ENCODE data around the gene HEY2. TPM values are rescaled to one million over a fixed set of nuclear protein-coding genes. Genes with fewer than 3 reads are reported as not detected.

Gene HEY2
- total and polyA plus RNA-seq, 4 donors, result 1.0 to 2.0 (median 1.4) TPM

DNA sequence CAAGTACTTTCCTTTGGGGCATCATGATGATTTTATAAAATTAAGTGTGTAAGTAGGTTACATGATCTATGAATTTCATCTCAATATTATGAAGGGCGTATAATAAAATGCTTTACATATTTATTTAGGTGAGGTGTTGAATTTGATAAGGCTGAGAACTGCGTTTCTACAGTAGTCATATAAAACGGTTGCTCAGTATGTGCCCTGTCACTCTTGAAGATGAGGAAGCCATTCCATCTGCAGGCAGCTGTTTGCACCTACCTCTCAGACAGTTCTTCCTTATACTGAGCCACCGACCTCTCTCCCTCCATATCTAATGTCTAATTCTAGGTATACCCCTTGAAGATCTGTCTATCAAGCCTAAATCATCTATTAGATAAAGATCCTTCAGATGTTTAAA is 57.4 kb downstream of the HEY2 start:
- H3K36me3 ChIP-seq (ENCODE audit: control insufficient read depth in 4 of 4, insufficient read depth in 3 of 4, low read depth in 1 of 4, low read length in 3 of 4), result peaks cover 0 to 2% (median 0%) of the 10 kb centered on the region in 4 donors
- no peak overlapping the region for H3K9ac ChIP-seq (ENCODE audit: low read depth in 1 of 2, low read length in 2 of 2)
- no peaks in the 10 kb centered on the region for H3K27me3 ChIP-seq (ENCODE audit: control insufficient read depth in 4 of 4, insufficient read depth in 4 of 4, low read length in 3 of 4)
- TF ChIP-seq EGR1 (IDR thresholded peaks at IDR 0.05; ENCODE audit: low read depth in 2 of 2) (no peak), FOXA2 (IDR thresholded peaks at IDR 0.05) (no peak)
- H3K4me3 ChIP-seq (ENCODE audit: low read depth in 1 of 3, low read length in 3 of 3), result no peak overlapping the region
- 83% methylated on average over 4 of the region's 4 CpGs for WGBS
- no peaks in the 10 kb centered on the region for H3K9me3 ChIP-seq (ENCODE audit: control insufficient read depth in 4 of 4, low read length in 3 of 4)
- no peak for DNase-seq (ENCODE audit: low spot score)
- H3K4me1 ChIP-seq (ENCODE audit: control insufficient read depth in 4 of 4, insufficient read depth in 4 of 4, low read length in 3 of 4), result peaks cover 0 to 3% (median 2%) of the 10 kb centered on the region in 4 donors
- H3K27ac ChIP-seq (ENCODE audit: low read depth in 1 of 2, low read length in 2 of 2), result no peak overlapping the region

DNA sequence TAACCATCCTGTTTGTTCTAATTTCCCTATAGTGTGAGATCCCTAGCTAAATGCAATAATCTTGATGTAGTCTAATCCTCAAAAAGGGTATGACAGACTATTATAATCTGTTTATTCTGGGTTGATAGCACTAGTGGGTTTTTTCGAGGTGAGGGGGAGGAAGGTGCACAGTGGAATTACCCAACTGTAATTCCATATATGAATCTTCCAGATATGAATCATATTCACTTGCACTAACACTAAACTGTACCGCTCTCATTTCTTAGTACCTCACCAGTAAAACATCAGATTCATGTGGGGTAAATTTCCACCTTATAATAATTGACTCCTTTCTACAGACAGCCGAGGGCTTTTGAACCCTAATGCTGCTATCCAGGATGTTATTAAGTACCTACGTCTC is 57.9 kb downstream of the HEY2 start:
- H3K27ac ChIP-seq (ENCODE audit: low read depth in 1 of 2, low read length in 2 of 2), result no peak overlapping the region
- no peak overlapping the region for H3K9ac ChIP-seq (ENCODE audit: low read depth in 1 of 2, low read length in 2 of 2)
- no peaks in the 10 kb centered on the region for H3K9me3 ChIP-seq (ENCODE audit: control insufficient read depth in 4 of 4, low read length in 3 of 4)
- DNase-seq (ENCODE audit: low spot score), result no peak
- WGBS, result 87% methylated on average over 4 of the region's 4 CpGs
- peaks cover 0 to 2% (median 0%) of the 10 kb centered on the region in 4 donors for H3K36me3 ChIP-seq (ENCODE audit: control insufficient read depth in 4 of 4, insufficient read depth in 3 of 4, low read depth in 1 of 4, low read length in 3 of 4)
- H3K27me3 ChIP-seq (ENCODE audit: control insufficient read depth in 4 of 4, insufficient read depth in 4 of 4, low read length in 3 of 4), result no peaks in the 10 kb centered on the region
- H3K4me3 ChIP-seq (ENCODE audit: low read depth in 1 of 3, low read length in 3 of 3), result no peak overlapping the region
- H3K4me1 ChIP-seq (ENCODE audit: control insufficient read depth in 4 of 4, insufficient read depth in 4 of 4, low read length in 3 of 4), result peaks cover 0 to 3% (median 2%) of the 10 kb centered on the region in 4 donors
- TF ChIP-seq GABPA (IDR thresholded peaks at IDR 0.05 in 1 of 2, conservative IDR thresholded peaks at IDR 0.05 in 1 of 2) (no peak), TAF1 (conservative IDR thresholded peaks at IDR 0.05) (no peak), NR2F2 (IDR thresholded peaks at IDR 0.05) (no peak), EGR1 (IDR thresholded peaks at IDR 0.05; ENCODE audit: low read depth in 2 of 2) (no peak), RAD21 (IDR thresholded peaks at IDR 0.05) (no peak), FOXA1 (IDR thresholded peaks at IDR 0.05) (no peak), HNF4A (conservative IDR thresholded peaks at IDR 0.05) (no peak), HNF4G (IDR thresholded peaks at IDR 0.05) (no peak), RXRA (IDR thresholded peaks at IDR 0.05) (no peak), SP1 (IDR thresholded peaks at IDR 0.05) (no peak), JUND (IDR thresholded peaks at IDR 0.05) (no peak), FOXA2 (IDR thresholded peaks at IDR 0.05) (no peak), YY1 (IDR thresholded peaks at IDR 0.05) (no peak)
- TF ChIP-seq, protein P1, sequence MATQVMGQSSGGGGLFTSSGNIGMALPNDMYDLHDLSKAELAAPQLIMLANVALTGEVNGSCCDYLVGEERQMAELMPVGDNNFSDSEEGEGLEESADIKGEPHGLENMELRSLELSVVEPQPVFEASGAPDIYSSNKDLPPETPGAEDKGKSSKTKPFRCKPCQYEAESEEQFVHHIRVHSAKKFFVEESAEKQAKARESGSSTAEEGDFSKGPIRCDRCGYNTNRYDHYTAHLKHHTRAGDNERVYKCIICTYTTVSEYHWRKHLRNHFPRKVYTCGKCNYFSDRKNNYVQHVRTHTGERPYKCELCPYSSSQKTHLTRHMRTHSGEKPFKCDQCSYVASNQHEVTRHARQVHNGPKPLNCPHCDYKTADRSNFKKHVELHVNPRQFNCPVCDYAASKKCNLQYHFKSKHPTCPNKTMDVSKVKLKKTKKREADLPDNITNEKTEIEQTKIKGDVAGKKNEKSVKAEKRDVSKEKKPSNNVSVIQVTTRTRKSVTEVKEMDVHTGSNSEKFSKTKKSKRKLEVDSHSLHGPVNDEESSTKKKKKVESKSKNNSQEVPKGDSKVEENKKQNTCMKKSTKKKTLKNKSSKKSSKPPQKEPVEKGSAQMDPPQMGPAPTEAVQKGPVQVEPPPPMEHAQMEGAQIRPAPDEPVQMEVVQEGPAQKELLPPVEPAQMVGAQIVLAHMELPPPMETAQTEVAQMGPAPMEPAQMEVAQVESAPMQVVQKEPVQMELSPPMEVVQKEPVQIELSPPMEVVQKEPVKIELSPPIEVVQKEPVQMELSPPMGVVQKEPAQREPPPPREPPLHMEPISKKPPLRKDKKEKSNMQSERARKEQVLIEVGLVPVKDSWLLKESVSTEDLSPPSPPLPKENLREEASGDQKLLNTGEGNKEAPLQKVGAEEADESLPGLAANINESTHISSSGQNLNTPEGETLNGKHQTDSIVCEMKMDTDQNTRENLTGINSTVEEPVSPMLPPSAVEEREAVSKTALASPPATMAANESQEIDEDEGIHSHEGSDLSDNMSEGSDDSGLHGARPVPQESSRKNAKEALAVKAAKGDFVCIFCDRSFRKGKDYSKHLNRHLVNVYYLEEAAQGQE (IDR thresholded peaks at IDR 0.05), result no peak
- TF ChIP-seq, protein P2, sequence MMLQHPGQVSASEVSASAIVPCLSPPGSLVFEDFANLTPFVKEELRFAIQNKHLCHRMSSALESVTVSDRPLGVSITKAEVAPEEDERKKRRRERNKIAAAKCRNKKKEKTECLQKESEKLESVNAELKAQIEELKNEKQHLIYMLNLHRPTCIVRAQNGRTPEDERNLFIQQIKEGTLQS (IDR thresholded peaks at IDR 0.05), result no peak
- TF ChIP-seq, protein P3, sequence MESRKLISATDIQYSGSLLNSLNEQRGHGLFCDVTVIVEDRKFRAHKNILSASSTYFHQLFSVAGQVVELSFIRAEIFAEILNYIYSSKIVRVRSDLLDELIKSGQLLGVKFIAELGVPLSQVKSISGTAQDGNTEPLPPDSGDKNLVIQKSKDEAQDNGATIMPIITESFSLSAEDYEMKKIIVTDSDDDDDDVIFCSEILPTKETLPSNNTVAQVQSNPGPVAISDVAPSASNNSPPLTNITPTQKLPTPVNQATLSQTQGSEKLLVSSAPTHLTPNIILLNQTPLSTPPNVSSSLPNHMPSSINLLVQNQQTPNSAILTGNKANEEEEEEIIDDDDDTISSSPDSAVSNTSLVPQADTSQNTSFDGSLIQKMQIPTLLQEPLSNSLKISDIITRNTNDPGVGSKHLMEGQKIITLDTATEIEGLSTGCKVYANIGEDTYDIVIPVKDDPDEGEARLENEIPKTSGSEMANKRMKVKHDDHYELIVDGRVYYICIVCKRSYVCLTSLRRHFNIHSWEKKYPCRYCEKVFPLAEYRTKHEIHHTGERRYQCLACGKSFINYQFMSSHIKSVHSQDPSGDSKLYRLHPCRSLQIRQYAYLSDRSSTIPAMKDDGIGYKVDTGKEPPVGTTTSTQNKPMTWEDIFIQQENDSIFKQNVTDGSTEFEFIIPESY (IDR thresholded peaks at IDR 0.05), result no peak
- TF ChIP-seq, protein P4, sequence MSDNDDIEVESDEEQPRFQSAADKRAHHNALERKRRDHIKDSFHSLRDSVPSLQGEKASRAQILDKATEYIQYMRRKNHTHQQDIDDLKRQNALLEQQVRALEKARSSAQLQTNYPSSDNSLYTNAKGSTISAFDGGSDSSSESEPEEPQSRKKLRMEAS (IDR thresholded peaks at IDR 0.05), result no peak

Data from liver (tissue), 9 donors.